ENCODE measurements around the gene CHP2.

CHP2 gene

DNA sequence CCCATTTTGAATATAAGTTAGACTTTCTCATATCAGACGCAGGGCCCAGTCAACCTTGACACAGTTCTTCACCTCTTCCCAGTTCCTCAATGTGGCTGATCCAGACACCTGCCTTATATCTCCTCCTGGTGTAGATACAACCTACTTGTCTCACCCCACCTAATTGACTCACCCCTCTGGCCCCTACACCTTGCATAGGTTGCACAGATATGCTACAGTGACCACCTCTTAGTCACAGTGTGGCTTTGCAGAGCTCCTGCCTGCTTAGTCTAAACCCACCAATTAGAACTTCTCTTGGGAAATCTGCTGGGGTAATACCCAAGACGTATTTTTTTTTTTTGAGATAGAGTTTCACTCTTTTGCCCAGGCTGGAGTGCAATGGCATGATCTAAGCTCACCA is 16.8 kb downstream of the CHP2 start:
- no peak for TF ChIP-seq ZBTB7A (IDR thresholded peaks at IDR 0.05; ENCODE audit: low read depth)
- TF ChIP-seq, protein P1, sequence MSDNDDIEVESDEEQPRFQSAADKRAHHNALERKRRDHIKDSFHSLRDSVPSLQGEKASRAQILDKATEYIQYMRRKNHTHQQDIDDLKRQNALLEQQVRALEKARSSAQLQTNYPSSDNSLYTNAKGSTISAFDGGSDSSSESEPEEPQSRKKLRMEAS (IDR thresholded peaks at IDR 0.05) = no peak
- TF ChIP-seq EP300 (IDR thresholded peaks at IDR 0.05; ENCODE audit: borderline replicate concordance) = no peak
- TF ChIP-seq, protein P2, sequence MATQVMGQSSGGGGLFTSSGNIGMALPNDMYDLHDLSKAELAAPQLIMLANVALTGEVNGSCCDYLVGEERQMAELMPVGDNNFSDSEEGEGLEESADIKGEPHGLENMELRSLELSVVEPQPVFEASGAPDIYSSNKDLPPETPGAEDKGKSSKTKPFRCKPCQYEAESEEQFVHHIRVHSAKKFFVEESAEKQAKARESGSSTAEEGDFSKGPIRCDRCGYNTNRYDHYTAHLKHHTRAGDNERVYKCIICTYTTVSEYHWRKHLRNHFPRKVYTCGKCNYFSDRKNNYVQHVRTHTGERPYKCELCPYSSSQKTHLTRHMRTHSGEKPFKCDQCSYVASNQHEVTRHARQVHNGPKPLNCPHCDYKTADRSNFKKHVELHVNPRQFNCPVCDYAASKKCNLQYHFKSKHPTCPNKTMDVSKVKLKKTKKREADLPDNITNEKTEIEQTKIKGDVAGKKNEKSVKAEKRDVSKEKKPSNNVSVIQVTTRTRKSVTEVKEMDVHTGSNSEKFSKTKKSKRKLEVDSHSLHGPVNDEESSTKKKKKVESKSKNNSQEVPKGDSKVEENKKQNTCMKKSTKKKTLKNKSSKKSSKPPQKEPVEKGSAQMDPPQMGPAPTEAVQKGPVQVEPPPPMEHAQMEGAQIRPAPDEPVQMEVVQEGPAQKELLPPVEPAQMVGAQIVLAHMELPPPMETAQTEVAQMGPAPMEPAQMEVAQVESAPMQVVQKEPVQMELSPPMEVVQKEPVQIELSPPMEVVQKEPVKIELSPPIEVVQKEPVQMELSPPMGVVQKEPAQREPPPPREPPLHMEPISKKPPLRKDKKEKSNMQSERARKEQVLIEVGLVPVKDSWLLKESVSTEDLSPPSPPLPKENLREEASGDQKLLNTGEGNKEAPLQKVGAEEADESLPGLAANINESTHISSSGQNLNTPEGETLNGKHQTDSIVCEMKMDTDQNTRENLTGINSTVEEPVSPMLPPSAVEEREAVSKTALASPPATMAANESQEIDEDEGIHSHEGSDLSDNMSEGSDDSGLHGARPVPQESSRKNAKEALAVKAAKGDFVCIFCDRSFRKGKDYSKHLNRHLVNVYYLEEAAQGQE (IDR thresholded peaks at IDR 0.05; ENCODE audit: low read depth) = no peak
- TF ChIP-seq TCF12 (IDR thresholded peaks at IDR 0.05; ENCODE audit: low read depth) = no peak
- TF ChIP-seq FOXM1 (IDR thresholded peaks at IDR 0.05; ENCODE audit: borderline replicate concordance, low read depth) = no peak
- no peak for TF ChIP-seq YY1 (IDR thresholded peaks at IDR 0.05; ENCODE audit: low read depth)
- no peak for TF ChIP-seq NFIC (IDR thresholded peaks at IDR 0.05)
- TF ChIP-seq CEBPB (IDR thresholded peaks at IDR 0.05) = no peak
- no peak for TF ChIP-seq TEAD4 (IDR thresholded peaks at IDR 0.05)
- TF ChIP-seq EGR1 (IDR thresholded peaks at IDR 0.05) = no peak
- no peak for TF ChIP-seq CREB1 (IDR thresholded peaks at IDR 0.05; ENCODE audit: low read depth)

DNA sequence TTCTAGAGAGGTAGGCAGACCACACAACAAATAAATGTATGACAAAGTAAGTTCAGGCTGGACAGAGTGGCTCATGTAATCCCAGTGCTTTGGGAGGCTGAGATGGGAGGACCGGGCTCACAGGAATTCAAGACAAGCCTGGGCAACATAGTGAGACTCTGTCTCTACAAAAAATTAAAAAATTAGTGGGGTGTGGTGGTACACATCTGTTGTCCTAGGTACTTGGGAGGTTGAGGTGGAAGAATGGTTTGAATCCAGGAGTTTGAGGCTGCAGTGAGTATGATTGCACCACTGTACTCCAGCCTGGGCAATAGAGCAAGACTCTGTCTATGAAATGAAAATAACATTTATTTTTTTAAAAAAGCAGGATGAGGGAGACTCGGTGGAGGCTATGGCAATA is 18.5 kb downstream of the CHP2 start:
- TF ChIP-seq, protein P3, sequence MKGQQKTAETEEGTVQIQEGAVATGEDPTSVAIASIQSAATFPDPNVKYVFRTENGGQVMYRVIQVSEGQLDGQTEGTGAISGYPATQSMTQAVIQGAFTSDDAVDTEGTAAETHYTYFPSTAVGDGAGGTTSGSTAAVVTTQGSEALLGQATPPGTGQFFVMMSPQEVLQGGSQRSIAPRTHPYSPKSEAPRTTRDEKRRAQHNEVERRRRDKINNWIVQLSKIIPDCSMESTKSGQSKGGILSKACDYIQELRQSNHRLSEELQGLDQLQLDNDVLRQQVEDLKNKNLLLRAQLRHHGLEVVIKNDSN (IDR thresholded peaks at IDR 0.05) = no peak
- TF ChIP-seq CEBPB (IDR thresholded peaks at IDR 0.05) = no peak
- no peak for TF ChIP-seq RAD21 (IDR thresholded peaks at IDR 0.05; ENCODE audit: low read depth)
- no peak for TF ChIP-seq YY1 (IDR thresholded peaks at IDR 0.05; ENCODE audit: low read depth)
- TF ChIP-seq EGR1 (IDR thresholded peaks at IDR 0.05) = no peak
- no peak for TF ChIP-seq TAF1 (IDR thresholded peaks at IDR 0.05; ENCODE audit: low read depth)

DNA sequence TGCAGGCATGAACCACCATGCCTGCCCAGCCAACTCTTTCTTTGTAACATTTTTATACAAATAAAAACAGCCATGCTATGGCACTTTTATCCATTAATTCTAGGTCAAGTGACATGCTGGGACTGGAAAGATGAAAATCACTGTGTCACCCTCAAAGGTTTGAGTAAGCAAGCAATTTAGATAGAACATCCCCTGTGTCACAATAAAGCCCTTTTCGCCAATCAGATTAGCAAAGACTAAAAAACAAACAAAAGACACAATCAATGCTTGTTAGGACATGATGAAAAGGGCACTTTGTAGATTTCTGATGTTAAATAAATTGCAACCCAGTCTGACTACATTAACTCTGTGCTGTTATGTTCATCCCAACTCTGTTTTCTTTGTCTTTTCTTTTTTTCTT is 26.4 kb downstream of the CHP2 start:
- TF ChIP-seq RAD21 (IDR thresholded peaks at IDR 0.05; ENCODE audit: low read depth) = no peak
- TF ChIP-seq TCF12 (IDR thresholded peaks at IDR 0.05; ENCODE audit: low read depth) = no peak
- no peak for TF ChIP-seq ZBTB7A (IDR thresholded peaks at IDR 0.05; ENCODE audit: low read depth)
- no peak for TF ChIP-seq TEAD4 (IDR thresholded peaks at IDR 0.05)

DNA sequence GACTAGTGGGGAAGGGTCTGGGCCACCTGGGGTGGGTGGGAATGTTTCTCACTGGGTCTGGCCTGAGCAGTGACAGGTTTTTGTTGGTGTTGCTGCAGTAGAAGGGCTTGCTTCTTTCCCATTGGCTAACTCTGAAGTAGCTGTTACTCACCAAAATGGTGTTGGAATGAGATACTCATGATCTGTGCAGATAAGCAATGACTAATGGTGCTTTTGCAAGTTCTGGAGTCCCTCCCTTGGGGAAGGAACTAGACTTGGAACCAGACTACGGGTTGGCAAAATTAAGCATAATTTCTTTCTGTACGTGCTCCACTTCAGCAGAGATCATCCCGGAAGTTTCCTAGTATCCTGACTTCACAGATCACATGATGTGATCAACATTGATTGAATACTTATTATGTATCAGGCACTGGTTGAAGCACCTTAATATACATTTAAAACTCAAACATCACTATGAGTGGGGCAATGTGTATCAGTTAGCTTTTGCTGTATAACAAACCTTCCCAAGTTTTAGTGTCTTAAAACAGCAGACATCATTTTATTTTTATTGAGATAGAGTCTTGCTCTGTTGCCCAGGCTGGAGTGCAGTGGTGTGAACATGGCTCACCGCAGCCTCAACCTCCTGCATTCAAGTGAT is 30.1 kb downstream of the CHP2 start:
- TF ChIP-seq, protein P2 (IDR thresholded peaks at IDR 0.05; ENCODE audit: low read depth) = no peak
- TF ChIP-seq YY1 (IDR thresholded peaks at IDR 0.05; ENCODE audit: low read depth) (no peak), TAF1 (IDR thresholded peaks at IDR 0.05; ENCODE audit: low read depth) (no peak), CREB1 (IDR thresholded peaks at IDR 0.05; ENCODE audit: low read depth) (no peak), TEAD4 (IDR thresholded peaks at IDR 0.05) (no peak)
- TF ChIP-seq, protein P3 (IDR thresholded peaks at IDR 0.05) = no peak
- TF ChIP-seq, protein P1 (IDR thresholded peaks at IDR 0.05) = no peak

DNA sequence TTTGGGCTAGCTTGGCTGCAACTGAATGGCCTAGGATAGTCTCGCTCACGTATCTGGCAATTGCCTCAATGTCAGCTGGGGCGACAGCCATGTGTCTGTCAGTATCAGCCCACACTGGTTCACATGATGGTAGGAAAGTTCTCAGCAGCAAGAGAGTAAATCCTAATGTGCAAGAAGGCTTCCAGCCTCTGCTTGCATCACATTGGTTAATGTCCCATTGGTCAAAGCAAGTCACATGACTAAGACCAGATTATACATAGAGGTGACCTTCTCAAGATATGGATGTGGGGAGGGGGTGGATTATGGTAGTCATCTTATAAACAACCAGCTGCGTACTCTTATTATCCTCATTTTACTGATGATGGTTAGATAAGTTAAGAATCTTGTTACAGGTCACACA is 31.0 kb downstream of the CHP2 start:
- no peak for TF ChIP-seq EGR1 (IDR thresholded peaks at IDR 0.05)
- no peak for TF ChIP-seq RAD21 (IDR thresholded peaks at IDR 0.05; ENCODE audit: low read depth)
- TF ChIP-seq EP300 (IDR thresholded peaks at IDR 0.05; ENCODE audit: borderline replicate concordance) = no peak
- TF ChIP-seq FOXM1 (IDR thresholded peaks at IDR 0.05; ENCODE audit: borderline replicate concordance, low read depth) = no peak
- TF ChIP-seq, protein P1 (IDR thresholded peaks at IDR 0.05) = no peak
- TF ChIP-seq ZBTB7A (IDR thresholded peaks at IDR 0.05; ENCODE audit: low read depth) = no peak
- no peak for TF ChIP-seq NFIC (IDR thresholded peaks at IDR 0.05)

DNA sequence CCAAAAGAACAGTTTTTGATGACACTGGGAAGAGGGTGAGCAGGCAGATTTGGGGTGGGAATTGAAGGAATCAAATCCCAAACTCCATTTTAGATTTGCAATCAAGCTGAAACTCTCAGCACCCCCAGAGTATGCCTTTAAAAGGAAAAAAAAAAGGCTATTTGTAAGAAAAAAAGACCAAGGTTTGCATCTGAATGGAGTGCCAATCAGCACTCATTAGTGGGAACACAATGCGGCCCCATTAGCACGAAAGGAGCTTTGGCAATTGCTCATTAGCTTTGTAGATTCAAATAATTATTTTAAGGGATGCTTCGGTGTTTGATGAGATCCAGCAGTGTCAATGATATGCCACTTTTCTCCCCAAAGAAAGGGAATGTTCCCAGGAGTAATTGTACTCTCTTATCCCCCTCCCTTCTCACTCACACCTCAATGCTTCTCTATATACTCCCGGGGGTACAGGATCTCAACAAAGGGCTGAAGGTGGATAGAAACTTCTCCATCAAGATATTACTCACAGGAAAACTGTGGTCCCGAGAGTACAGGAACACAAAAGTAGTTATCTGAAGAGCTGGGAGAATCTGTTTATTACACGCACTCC is 32.2 kb downstream of the CHP2 start:
- TF ChIP-seq EP300 (IDR thresholded peaks at IDR 0.05; ENCODE audit: borderline replicate concordance) (no peak), YY1 (IDR thresholded peaks at IDR 0.05; ENCODE audit: low read depth) (no peak), EGR1 (IDR thresholded peaks at IDR 0.05) (no peak), FOXM1 (IDR thresholded peaks at IDR 0.05; ENCODE audit: borderline replicate concordance, low read depth) (no peak), CEBPB (IDR thresholded peaks at IDR 0.05) (no peak), TCF12 (IDR thresholded peaks at IDR 0.05; ENCODE audit: low read depth) (no peak), RAD21 (IDR thresholded peaks at IDR 0.05; ENCODE audit: low read depth) (no peak), CREB1 (IDR thresholded peaks at IDR 0.05; ENCODE audit: low read depth) (no peak), NFIC (IDR thresholded peaks at IDR 0.05) (no peak), TEAD4 (IDR thresholded peaks at IDR 0.05) (no peak), TAF1 (IDR thresholded peaks at IDR 0.05; ENCODE audit: low read depth) (no peak), ZBTB7A (IDR thresholded peaks at IDR 0.05; ENCODE audit: low read depth) (no peak)
- TF ChIP-seq, protein P3 (IDR thresholded peaks at IDR 0.05) = no peak
- TF ChIP-seq, protein P1 (IDR thresholded peaks at IDR 0.05) = no peak
- TF ChIP-seq, protein P2 (IDR thresholded peaks at IDR 0.05; ENCODE audit: low read depth) = no peak
